Endothelial cell of umbilical vein (primary cell): ENCODE results near the gene VSIG10. TPM values are rescaled to one million over a fixed set of nuclear protein-coding genes. Genes with fewer than 3 reads are reported as not detected.

Experiments
- BruUV-seq: library from RNA; stranded (reverse); fragments of 400-500 nt; replicated peaks from 2 replicates; lab custom pipeline; 2021; lab: Mats Ljungman, UMichigan
- CTCF ChIA-PET: fragments of 300-600, 350-600 bp; sonication (Branson Sonifier 250); formaldehyde crosslinking; loops from one replicate; lab custom pipeline; 2021; ENCODE audit warnings: antibody characterized with exemption, inconsistent platforms; lab: Charles Lee
- POLR2A ChIA-PET: fragments of 300-600, 350-600 bp; sonication (Branson Sonifier 250); formaldehyde crosslinking; loops from one replicate; lab custom pipeline; 2021; ENCODE audit warnings: antibody characterized with exemption, inconsistent platforms; lab: Charles Lee
- DNase-seq: peaks from one replicate; pipeline ENCODE4 v3.0.0-alpha.2; 2011; ENCODE audit warnings: low read depth, low spot score
- FAIRE-seq: peaks from 2 replicates; lab custom pipeline; 2011; peaks lifted over from hg19 to GRCh38; lab: Jason Lieb, UNC
- H2AFZ ChIP-seq: 2 replicates; pipeline ENCODE4 v1.6.0; 2012; ENCODE audit warnings: low read depth, low read length, control low read depth, inconsistent platforms
- H3K27ac ChIP-seq: 2 replicates; pipeline ENCODE4 v1.5.1; 2011; ENCODE audit warnings: low read depth, mild to moderate bottlenecking, control low read depth, low read length, moderate library complexity; ENCODE audit not compliant: insufficient read depth
- H3K27me3 ChIP-seq, 2 experiments: 2 replicates each; pipeline versions ENCODE4 v1.6.0 to v1.6.1; 2011; ENCODE audit warnings: low read length in 2 of 2, mixed read lengths in 1 of 2; ENCODE audit not compliant: control insufficient read depth in 2 of 2, insufficient read depth in 2 of 2
- H3K36me3 ChIP-seq, 2 experiments: 2 replicates in 1 of 2; 3 replicates in 1 of 2; pipeline ENCODE4 v1.5.1; 2011; ENCODE audit warnings: low read length in 2 of 2, mild to moderate bottlenecking in 1 of 2, moderate library complexity in 1 of 2; ENCODE audit not compliant: control insufficient read depth in 2 of 2, insufficient read depth in 2 of 2; ENCODE audit errors: extremely low read depth in 1 of 2
- H3K4me1 ChIP-seq: 3 replicates; pipeline ENCODE4 v1.5.1; 2011; ENCODE audit warnings: mild to moderate bottlenecking, low read length; ENCODE audit not compliant: control insufficient read depth, insufficient read depth; ENCODE audit errors: extremely low read depth
- H3K4me2 ChIP-seq: 2 replicates; pipeline ENCODE4 v1.6.1; 2011; ENCODE audit warnings: low read length, control low read depth, mixed read lengths; ENCODE audit not compliant: insufficient read depth
- H3K4me3 ChIP-seq, 3 experiments: fragments of 200-600 bp in 1 of 3; sonication (generic), shearing (Covaris generic) in 1 of 3; replicated peaks in 1 of 3; 2 replicates each; pipeline ENCODE4 v1.5.1; 2011 to 2016; ENCODE audit warnings: control low read depth in 3 of 3, low read length in 3 of 3, mild to moderate bottlenecking in 2 of 3, inconsistent platforms in 1 of 3, low read depth in 1 of 3, moderate library complexity in 1 of 3; ENCODE audit not compliant: insufficient read depth in 1 of 3
- H3K79me2 ChIP-seq: 2 replicates; pipeline ENCODE4 v1.6.0; 2012; ENCODE audit warnings: low read length, inconsistent platforms; ENCODE audit not compliant: control insufficient read depth, insufficient read depth
- H3K9ac ChIP-seq: replicated peaks from 2 replicates; pipeline ENCODE3; 2011; ENCODE audit warnings: low read length, control low read depth; ENCODE audit not compliant: insufficient read depth; ENCODE audit errors: extremely low read depth
- H3K9me1 ChIP-seq: replicated peaks from 3 replicates; pipeline ENCODE4 v1.6.0; 2011; ENCODE audit warnings: mild to moderate bottlenecking, low read length; ENCODE audit not compliant: control insufficient read depth, insufficient read depth; ENCODE audit errors: extremely low read depth
- H3K9me3 ChIP-seq: replicated peaks from 2 replicates; pipeline ENCODE4 v1.5.1; 2012; ENCODE audit warnings: low read length, inconsistent platforms; ENCODE audit not compliant: control insufficient read depth, insufficient read depth
- H4K20me1 ChIP-seq: replicated peaks from 2 replicates; pipeline ENCODE3; 2011; ENCODE audit warnings: mild to moderate bottlenecking, low read length; ENCODE audit not compliant: control insufficient read depth, insufficient read depth; ENCODE audit errors: extremely low read depth
- CTCF ChIP-seq, 2 donors: IDR thresholded peaks; 1 replicate in 1 of 2; 2 replicates in 1 of 2; pipeline ENCODE4 v1.5.1; 2011; ENCODE audit warnings: low read length in 2 of 2, mild to moderate bottlenecking in 2 of 2, moderate library complexity in 2 of 2, control low read depth in 1 of 2, inconsistent platforms in 1 of 2, low read depth in 1 of 2; ENCODE audit not compliant: insufficient read depth in 1 of 2; ENCODE audit errors: extremely low read depth in 1 of 2
- EZH2 ChIP-seq: IDR thresholded peaks from 2 replicates; pipeline ENCODE4 v1.6.1; 2012; ENCODE audit warnings: borderline replicate concordance, low read depth, mild to moderate bottlenecking, moderate library complexity, low read length, inconsistent platforms; ENCODE audit not compliant: severe bottlenecking
- FOS ChIP-seq: IDR thresholded peaks from 2 replicates; pipeline ENCODE4 v1.6.1; 2011; ENCODE audit warnings: mild to moderate bottlenecking, low read length, moderate library complexity, borderline replicate concordance; ENCODE audit not compliant: insufficient read depth
- GATA2 ChIP-seq: IDR thresholded peaks from 2 replicates; pipeline ENCODE4 v1.7.0; 2011; ENCODE audit warnings: low read depth, mild to moderate bottlenecking, moderate library complexity, mixed read lengths, low read length; ENCODE audit not compliant: insufficient read length, insufficient read depth
- JUN ChIP-seq: IDR thresholded peaks from 2 replicates; pipeline ENCODE4 v1.6.1; 2011; ENCODE audit warnings: borderline replicate concordance, low read depth; ENCODE audit not compliant: insufficient read length, insufficient read depth
- MAX ChIP-seq: IDR thresholded peaks from 2 replicates; pipeline ENCODE4 v1.6.1; 2011; ENCODE audit not compliant: insufficient read depth, insufficient read length
- MYC ChIP-seq: IDR thresholded peaks from one replicate; pipeline ENCODE4 v1.6.1; 2011; ENCODE audit warnings: mild to moderate bottlenecking, low read depth, low read length
- POLR2A ChIP-seq: IDR thresholded peaks from 2 replicates; pipeline ENCODE4 v1.6.1; 2012; ENCODE audit warnings: low read depth, mild to moderate bottlenecking, control low read depth, low read length
- POLR2AphosphoS5 ChIP-seq: IDR thresholded peaks from 2 replicates; pipeline ENCODE4 v1.6.1; 2012; ENCODE audit warnings: low read depth, mild to moderate bottlenecking, control low read depth, low read length, moderate library complexity; ENCODE audit not compliant: insufficient read depth
- dilution Hi-C: fragments of 300-500 bp; cut with MboI; formaldehyde crosslinking; loops from one replicate; pipeline ENCODE4 v1.15.0; 2019; ENCODE audit warnings: low sequenced_read_pairs; ENCODE audit not compliant: extremely low pct_ligation_motif_present
- intact Hi-C: fragments of 100-400 bp; cut with micrococcal nuclease; formaldehyde crosslinking; loops from one replicate; pipeline ENCODE4 v1.10.0; 2022
- polyA plus RNA-seq, 4 experiments: library from polyadenylated mRNA; depleted of rRNA in 3 of 4; stranded (reverse) in 3 of 4; unstranded in 1 of 4; fragments of >200 nt; gene quantifications; 2 replicates each; pipeline versions ENCODE4 v1.2.1 to v1.2.3, GENCODE V29; 2011 to 2012; ENCODE audit warnings: missing spikeins in 1 of 4
- total RNA-seq: library from RNA; stranded (reverse); gene quantifications from 2 replicates; pipeline ENCODE4 v1.2.3, GENCODE V29; 2021

Gene VSIG10
- total and polyA plus RNA-seq, 2 donors (not counting 3 experiments of a cell fraction or from before 2014, with no cell fraction given): 16.3 to 38.4 TPM

- no peak for FAIRE-seq
- Histone ChIP-seq H3K4me1 (peaks cover 11% of the 10 kb centered on the region), H2AFZ (no peak overlapping the region), H3K27ac (no peak overlapping the region), H3K9me1 (no peaks in the 10 kb centered on the region), H3K27me3 (no peaks in the 10 kb centered on the region), H3K36me3 (no peaks in the 10 kb centered on the region), H3K4me3 (no peak overlapping the region), H4K20me1 (no peaks in the 10 kb centered on the region), H3K9ac (no peak overlapping the region), H3K4me2 (no peak overlapping the region), H3K9me3 (no peaks in the 10 kb centered on the region), H3K79me2 (no peaks in the 10 kb centered on the region)
- POLR2A ChIA-PET: no interaction called here
- TF ChIP-seq POLR2AphosphoS5 (no peak), MAX (no peak), POLR2A (no peak), GATA2 (no peak), JUN (no peak), MYC (no peak), EZH2 (no peak), CTCF (IDR thresholded peaks at IDR 0.05; ENCODE audit: extremely low read depth in 1 of 2, insufficient read depth in 1 of 2, low read depth in 1 of 2, low read length in 2 of 2) (no peak), FOS (no peak)
- no peak for DNase-seq
- intact Hi-C loops: loop anchor here (5.0 kb wide), 2 partner anchors 36 to 84 kb away; partner anchors contain the start of genes PEBP1 and RFC5
- BruUV-seq: no TSS peak
- dilution Hi-C loops: no loop called here
- CTCF ChIA-PET: interaction anchor here (0.9 kb wide), 1 partner anchor 20 kb away, joined by 4 read pairs; no protein-coding TSS in a partner anchor
Measured at GRCh38 chr12:118101051-118101450, 2.8 kb downstream of the VSIG10 start.
